Activated naive CD4-positive, alpha-beta T cell treated with anti-CD3 and anti-CD28 coated beads, Interleukin-2, amount 50 U/mL, for 72 hours (primary cell): Measurements from ENCODE around the gene SF3A2. TPM values are rescaled to one million over a fixed set of nuclear protein-coding genes. Genes with fewer than 3 reads are reported as not detected.

Experiments
- total RNA-seq, 2 donors: library from RNA; stranded (reverse); gene quantifications; one replicate each; pipeline ENCODE4 v1.2.3, GENCODE V29; 2022

The SF3A2 gene
- total RNA-seq, 2 donors from 2014 or later = 145 to 154 TPM

Other genes with a start within 250 kb of the SF3A2 start
- 10 to 100 TPM; 24.6 to 60.8 TPM for gene BTBD2, start 221.1 kb upstream of the SF3A2 start, total RNA-seq
- gene MKNK2, start 185.6 kb upstream of the SF3A2 start, total RNA-seq = 100 to 1,000 TPM; 211 to 261 TPM
- gene MOB3A, start 140.5 kb upstream of the SF3A2 start, total RNA-seq = 100 to 1,000 TPM in 1 of 2 donors, 10 to 100 TPM in 1; 91.8 to 183 TPM
- 100 to 1,000 TPM in 1 of 2 donors, 10 to 100 TPM in 1; 29.7 to 105 TPM for gene IZUMO4, start 139.9 kb upstream of the SF3A2 start, total RNA-seq
- gene AP3D1, start 85.3 kb upstream of the SF3A2 start, total RNA-seq = 10 to 100 TPM; 83.5 to 91.7 TPM
- 100 to 1,000 TPM in 1 of 2 donors, 10 to 100 TPM in 1; 64.2 to 154 TPM for gene DOT1L, start 72.9 kb upstream of the SF3A2 start, total RNA-seq
- gene PLEKHJ1, start 495 bp upstream of the SF3A2 start, total RNA-seq = 10 to 100 TPM; 41.9 to 69.9 TPM
- 1 to 10 TPM; 1.9 to 2.9 TPM for gene AMH, start 12.5 kb downstream of the SF3A2 start, total RNA-seq
- gene JSRP1, start 19.6 kb downstream of the SF3A2 start, total RNA-seq = under 1 TPM; 0.39 to 0.56 TPM
- not detected for gene PEAK3, start 45.4 kb downstream of the SF3A2 start, total RNA-seq
- gene LINGO3, start 71.3 kb downstream of the SF3A2 start, total RNA-seq = under 1 TPM in 1 of 2 donors, not detected in 1; 0.25 TPM
- gene LSM7, start 91.8 kb downstream of the SF3A2 start, total RNA-seq = 100 to 1,000 TPM; 115 to 140 TPM
- gene SPPL2B, start 91.9 kb downstream of the SF3A2 start, total RNA-seq = 10 to 100 TPM; 38.5 to 61.6 TPM
- not detected for gene TMPRSS9, start 123.4 kb downstream of the SF3A2 start, total RNA-seq
- 100 to 1,000 TPM in 1 of 2 donors, 10 to 100 TPM in 1; 46.5 to 103 TPM for gene TIMM13, start 190.8 kb downstream of the SF3A2 start, total RNA-seq
- 10 to 100 TPM; 46.7 to 94.0 TPM for gene LMNB2, start 220.1 kb downstream of the SF3A2 start, total RNA-seq
- gene GADD45B, start 239.3 kb downstream of the SF3A2 start, total RNA-seq = 10 to 100 TPM; 60.9 to 94.1 TPM